Mucosa of rectum (tissue), 2 donors: Measurements from ENCODE around the gene C4orf50.

Experiments used
- H3K27ac ChIP-seq, 2 donors: one replicate each; pipeline ENCODE4 v1.7.0; 2013; ENCODE audit warnings: inconsistent platforms in 2 of 2, low read depth in 2 of 2, low read length in 2 of 2
- H3K27me3 ChIP-seq, 2 donors: one replicate each; pipeline ENCODE4 v1.7.0; 2013; ENCODE audit warnings: low read length in 2 of 2; ENCODE audit not compliant: control insufficient read depth in 2 of 2, insufficient read depth in 2 of 2
- H3K36me3 ChIP-seq, 2 donors: one replicate each; pipeline ENCODE4 v1.7.0; 2013; ENCODE audit warnings: low read length in 2 of 2; ENCODE audit not compliant: control insufficient read depth in 2 of 2, insufficient read depth in 2 of 2
- H3K4me1 ChIP-seq, 2 donors: one replicate each; pipeline ENCODE4 v1.7.0; 2013; ENCODE audit warnings: low read length in 2 of 2, mild to moderate bottlenecking in 1 of 2; ENCODE audit not compliant: control insufficient read depth in 2 of 2, insufficient read depth in 2 of 2
- H3K4me3 ChIP-seq, 2 donors: one replicate each; pipeline ENCODE4 v1.7.0; 2013; ENCODE audit warnings: low read length in 2 of 2
- H3K9ac ChIP-seq, 2 donors: one replicate each; pipeline ENCODE4 v1.7.0; 2013; ENCODE audit warnings: low read length in 2 of 2, low read depth in 1 of 2, mild to moderate bottlenecking in 1 of 2
- H3K9me3 ChIP-seq, 2 donors: one replicate each; pipeline ENCODE4 v1.7.0; 2013; ENCODE audit warnings: low read length in 2 of 2; ENCODE audit not compliant: control insufficient read depth in 2 of 2
- donor health status: healthy.
- donor health status: Normal muscosa, but diverticular disease.

The C4orf50 gene

GRCh38 chr4:6044276-6044675 is 26.0 kb upstream of the C4orf50 start:
- no peak overlapping the region for H3K9ac ChIP-seq
- H3K4me1 ChIP-seq: no peaks in the 10 kb centered on the region
- no peaks in the 10 kb centered on the region for H3K27me3 ChIP-seq
- H3K4me3 ChIP-seq: no peak overlapping the region
- no peak overlapping the region for H3K27ac ChIP-seq
- H3K36me3 ChIP-seq: no peaks in the 10 kb centered on the region
- no peaks in the 10 kb centered on the region for H3K9me3 ChIP-seq

GRCh38 chr4:6043843-6044242 is 25.6 kb upstream of the C4orf50 start:
- Histone ChIP-seq H3K27me3 (no peaks in the 10 kb centered on the region), H3K4me1 (no peaks in the 10 kb centered on the region), H3K9me3 (no peaks in the 10 kb centered on the region), H3K36me3 (no peaks in the 10 kb centered on the region), H3K4me3 (no peak overlapping the region), H3K9ac (no peak overlapping the region), H3K27ac (no peak overlapping the region)

- no peaks in the 10 kb centered on the region for H3K9me3 ChIP-seq
- H3K27me3 ChIP-seq: no peaks in the 10 kb centered on the region
- H3K4me3 ChIP-seq: no peak overlapping the region
These were observed 25.0 kb upstream of the C4orf50 start for GRCh38 chr4:6043188-6043587.

GRCh38 chr4:6042293-6043063 is 24.2 kb upstream of the C4orf50 start:
- no peaks in the 10 kb centered on the region for H3K36me3 ChIP-seq
- H3K4me1 ChIP-seq: no peaks in the 10 kb centered on the region
- H3K9ac ChIP-seq: no peak overlapping the region
- no peaks in the 10 kb centered on the region for H3K9me3 ChIP-seq
- H3K27ac ChIP-seq: no peak overlapping the region
- H3K4me3 ChIP-seq: no peak overlapping the region
- no peaks in the 10 kb centered on the region for H3K27me3 ChIP-seq

More at GRCh38 chr4:6043188-6043587, 25.0 kb upstream of the C4orf50 start:
- no peaks in the 10 kb centered on the region for H3K4me1 ChIP-seq
- no peaks in the 10 kb centered on the region for H3K36me3 ChIP-seq
- H3K9ac ChIP-seq: no peak overlapping the region
- H3K27ac ChIP-seq: no peak overlapping the region

GRCh38 chr4:6041800-6042199 is 23.6 kb upstream of the C4orf50 start:
- Histone ChIP-seq H3K4me3 (no peak overlapping the region), H3K36me3 (no peaks in the 10 kb centered on the region), H3K9me3 (no peaks in the 10 kb centered on the region), H3K27me3 (no peaks in the 10 kb centered on the region), H3K4me1 (no peaks in the 10 kb centered on the region), H3K9ac (no peak overlapping the region), H3K27ac (no peak overlapping the region)

- Histone ChIP-seq H3K27ac (no peak overlapping the region), H3K36me3 (no peaks in the 10 kb centered on the region), H3K9me3 (no peaks in the 10 kb centered on the region), H3K4me3 (no peak overlapping the region), H3K27me3 (no peaks in the 10 kb centered on the region), H3K9ac (no peak overlapping the region), H3K4me1 (no peaks in the 10 kb centered on the region)
These were observed 20.5 kb upstream of the C4orf50 start for GRCh38 chr4:6038711-6039110.

- Histone ChIP-seq H3K36me3 (no peaks in the 10 kb centered on the region), H3K27ac (no peak overlapping the region), H3K4me1 (no peaks in the 10 kb centered on the region), H3K4me3 (no peak overlapping the region), H3K27me3 (no peaks in the 10 kb centered on the region), H3K9ac (no peak overlapping the region), H3K9me3 (no peaks in the 10 kb centered on the region)
These were observed 17.6 kb upstream of the C4orf50 start for GRCh38 chr4:6035786-6036185.

- Histone ChIP-seq H3K27me3 (no peaks in the 10 kb centered on the region), H3K27ac (no peak overlapping the region), H3K9me3 (no peaks in the 10 kb centered on the region), H3K36me3 (no peaks in the 10 kb centered on the region), H3K9ac (no peak overlapping the region), H3K4me1 (no peaks in the 10 kb centered on the region), H3K4me3 (no peak overlapping the region)
These were observed 15.2 kb upstream of the C4orf50 start for GRCh38 chr4:6033381-6033780.

GRCh38 chr4:6032249-6033244 is 14.3 kb upstream of the C4orf50 start:
- no peaks in the 10 kb centered on the region for H3K36me3 ChIP-seq
- H3K27ac ChIP-seq: no peak overlapping the region
- no peaks in the 10 kb centered on the region for H3K9me3 ChIP-seq
- no peaks in the 10 kb centered on the region for H3K4me1 ChIP-seq
- H3K27me3 ChIP-seq: no peaks in the 10 kb centered on the region
- H3K4me3 ChIP-seq: no peak overlapping the region
- H3K9ac ChIP-seq: no peak overlapping the region

GRCh38 chr4:6031846-6032245 is 13.6 kb upstream of the C4orf50 start:
- no peaks in the 10 kb centered on the region for H3K4me1 ChIP-seq

More at GRCh38 chr4:6031846-6032245, 13.6 kb upstream of the C4orf50 start:
- no peak overlapping the region for H3K4me3 ChIP-seq
- H3K9ac ChIP-seq: no peak overlapping the region
- H3K36me3 ChIP-seq: no peaks in the 10 kb centered on the region
- no peaks in the 10 kb centered on the region for H3K9me3 ChIP-seq
- H3K27ac ChIP-seq: no peak overlapping the region
- no peaks in the 10 kb centered on the region for H3K27me3 ChIP-seq
